ENCODE measurements around the gene BMPR1A.
"Not testable (repeated sequence)": the region's sequence is repeated elsewhere in the genome, so short reads cannot be mapped to it uniquely, and the experiment has no call there.

BMPR1A gene

DNA sequence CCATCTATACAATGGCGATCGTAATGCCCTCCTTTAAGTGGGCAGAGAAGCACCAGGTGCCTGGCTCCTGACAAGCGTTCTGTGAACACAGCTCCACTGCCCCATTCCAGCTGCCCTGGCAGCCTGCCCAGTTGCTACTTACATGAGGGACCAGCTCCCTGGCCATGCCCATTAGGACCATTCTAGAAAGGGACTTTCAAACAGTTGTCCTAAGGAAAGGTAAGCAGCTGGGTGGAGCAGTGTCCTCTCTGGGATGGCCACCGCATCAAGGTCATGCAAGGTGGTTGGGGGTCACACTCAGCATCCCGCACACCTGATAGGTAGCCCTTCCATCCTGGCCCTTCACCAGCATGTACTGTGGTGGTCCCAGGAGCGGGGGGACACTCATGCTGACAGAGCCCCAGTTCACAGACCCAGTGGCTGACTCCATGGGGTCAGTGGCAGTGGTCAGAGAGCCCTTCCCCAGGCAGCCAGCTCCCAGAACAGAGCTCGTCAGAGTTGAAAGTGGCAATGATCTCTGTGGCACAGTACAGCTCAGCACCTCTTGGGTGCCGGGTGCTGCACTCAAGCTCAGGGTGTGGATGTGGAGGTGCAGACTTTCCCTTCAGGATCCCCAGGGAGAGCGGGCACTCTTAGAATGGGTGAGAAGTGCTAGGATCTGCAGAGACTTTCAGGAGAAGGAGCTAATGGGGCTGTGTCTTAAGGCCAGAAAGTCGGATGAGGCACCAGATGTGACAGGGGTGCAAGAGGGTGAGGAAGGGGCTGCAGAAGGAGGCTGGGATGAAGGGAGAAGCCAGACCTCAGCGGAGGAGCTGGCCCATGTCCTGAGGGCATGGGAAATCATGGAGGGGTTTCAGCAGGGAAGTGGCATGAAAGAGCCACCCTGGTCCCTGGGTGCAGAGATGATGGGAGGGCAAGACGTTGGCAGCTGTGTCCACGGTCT is 190.1 kb downstream of the BMPR1A start:
- Histone ChIP-seq H3K4me2 (ENCODE audit: low read length) (peak overlapping the region; percentile 48), H2AFZ (ENCODE audit: low read depth, low read length) (no peak overlapping the region)
- TF ChIP-seq, protein P1, sequence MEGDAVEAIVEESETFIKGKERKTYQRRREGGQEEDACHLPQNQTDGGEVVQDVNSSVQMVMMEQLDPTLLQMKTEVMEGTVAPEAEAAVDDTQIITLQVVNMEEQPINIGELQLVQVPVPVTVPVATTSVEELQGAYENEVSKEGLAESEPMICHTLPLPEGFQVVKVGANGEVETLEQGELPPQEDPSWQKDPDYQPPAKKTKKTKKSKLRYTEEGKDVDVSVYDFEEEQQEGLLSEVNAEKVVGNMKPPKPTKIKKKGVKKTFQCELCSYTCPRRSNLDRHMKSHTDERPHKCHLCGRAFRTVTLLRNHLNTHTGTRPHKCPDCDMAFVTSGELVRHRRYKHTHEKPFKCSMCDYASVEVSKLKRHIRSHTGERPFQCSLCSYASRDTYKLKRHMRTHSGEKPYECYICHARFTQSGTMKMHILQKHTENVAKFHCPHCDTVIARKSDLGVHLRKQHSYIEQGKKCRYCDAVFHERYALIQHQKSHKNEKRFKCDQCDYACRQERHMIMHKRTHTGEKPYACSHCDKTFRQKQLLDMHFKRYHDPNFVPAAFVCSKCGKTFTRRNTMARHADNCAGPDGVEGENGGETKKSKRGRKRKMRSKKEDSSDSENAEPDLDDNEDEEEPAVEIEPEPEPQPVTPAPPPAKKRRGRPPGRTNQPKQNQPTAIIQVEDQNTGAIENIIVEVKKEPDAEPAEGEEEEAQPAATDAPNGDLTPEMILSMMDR (IDR thresholded peaks at IDR 0.05; ENCODE audit: low read depth, low read length) = no peak
- no peak for TF ChIP-seq EZH2phosphoT487 (IDR thresholded peaks at IDR 0.05; ENCODE audit: low read depth)

DNA sequence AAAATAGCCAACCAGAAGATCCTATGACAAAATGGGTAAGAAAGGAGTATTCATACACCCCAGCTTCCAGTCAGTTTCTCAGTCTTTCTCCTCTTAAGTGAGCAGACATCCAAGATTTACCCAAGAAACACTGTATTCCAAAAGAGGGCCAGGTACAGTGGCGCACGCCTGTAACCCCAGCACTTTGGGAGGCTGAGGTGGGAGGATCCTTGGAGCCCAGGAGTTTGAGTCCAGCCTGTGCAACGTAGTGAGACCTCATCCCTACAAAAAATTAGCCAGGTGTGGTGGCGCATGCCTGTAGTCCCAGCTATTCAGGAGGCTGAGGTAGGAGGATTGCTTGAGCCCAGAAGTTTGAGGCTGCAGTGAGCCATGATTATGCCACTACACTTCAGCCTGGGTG is 191.4 kb downstream of the BMPR1A start:
- H3K4me3 ChIP-seq (ENCODE audit: low read length); H2AFZ ChIP-seq (ENCODE audit: low read depth, low read length); H3K4me2 ChIP-seq (ENCODE audit: low read length); H3K79me2 ChIP-seq (ENCODE audit: low read length); H3K9ac ChIP-seq (ENCODE audit: low read length); H3K36me3 ChIP-seq (replicated peaks; ENCODE audit: low read depth, low read length); H4K20me1 ChIP-seq (ENCODE audit: insufficient read depth, low read length); H3K27me3 ChIP-seq (ENCODE audit: low read depth, low read length); H3K9me3 ChIP-seq (ENCODE audit: insufficient read depth, low read length); H3K27ac ChIP-seq (ENCODE audit: low read length): not testable (repeated sequence)
- H3K4me1 ChIP-seq (ENCODE audit: low read length) = peaks cover 16% of the 10 kb centered on the region

More for the DNA sequence above, 190.1 kb downstream of the BMPR1A start:
- Histone ChIP-seq H3K4me1 (ENCODE audit: low read length) (peaks cover 16% of the 10 kb centered on the region), H3K79me2 (ENCODE audit: low read length) (no peaks in the 10 kb centered on the region), H3K27ac (ENCODE audit: low read length) (no peak overlapping the region), H3K9ac (ENCODE audit: low read length) (no peak overlapping the region; the same call in 1 of the 2 replicates), H3K27me3 (ENCODE audit: low read depth, low read length) (no peaks in the 10 kb centered on the region), H3K9me3 (ENCODE audit: insufficient read depth, low read length) (no peaks in the 10 kb centered on the region), H3K4me3 (ENCODE audit: low read length) (peak overlapping the region; percentile 45; the same call in 1 of the 2 replicates), H4K20me1 (ENCODE audit: insufficient read depth, low read length) (no peaks in the 10 kb centered on the region), H3K36me3 (replicated peaks; ENCODE audit: low read depth, low read length) (no peaks in the 10 kb centered on the region)

DNA sequence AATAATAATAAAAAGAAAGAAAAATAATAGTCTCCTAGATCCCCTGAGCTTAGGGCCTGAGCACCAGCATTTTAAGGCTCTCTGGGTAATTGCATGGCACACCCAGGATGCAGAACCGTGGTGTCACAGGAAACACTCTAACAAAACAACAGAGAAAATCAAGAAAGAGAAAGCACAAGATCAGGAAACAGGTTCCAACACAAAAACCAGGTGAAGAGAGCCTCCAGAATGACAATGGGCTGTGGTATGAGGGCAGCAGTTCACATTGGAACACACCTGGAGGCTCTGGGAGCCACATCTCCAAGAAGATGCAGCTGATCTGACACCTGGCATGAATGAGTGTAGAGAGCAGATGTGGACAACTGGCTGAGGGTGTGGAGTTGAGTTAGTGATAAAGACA is 193.9 kb downstream of the BMPR1A start:
- H2AFZ ChIP-seq (ENCODE audit: low read depth, low read length) = no peak overlapping the region
- H3K27ac ChIP-seq (ENCODE audit: low read length) = no peak overlapping the region
- TF ChIP-seq EZH2phosphoT487 (IDR thresholded peaks at IDR 0.05; ENCODE audit: low read depth) = no peak
- TF ChIP-seq, protein P1 (IDR thresholded peaks at IDR 0.05; ENCODE audit: low read depth, low read length) = no peak
- no peaks in the 10 kb centered on the region for H3K36me3 ChIP-seq (replicated peaks; ENCODE audit: low read depth, low read length)
- peaks cover 12% of the 10 kb centered on the region for H3K4me1 ChIP-seq (ENCODE audit: low read length)
- H3K9me3 ChIP-seq (ENCODE audit: insufficient read depth, low read length) = no peaks in the 10 kb centered on the region
- no peak overlapping the region for H3K4me2 ChIP-seq (ENCODE audit: low read length)
- H3K27me3 ChIP-seq (ENCODE audit: low read depth, low read length) = no peaks in the 10 kb centered on the region
- H3K4me3 ChIP-seq (ENCODE audit: low read length) = no peak overlapping the region
- no peak overlapping the region for H3K9ac ChIP-seq (ENCODE audit: low read length)
- H3K79me2 ChIP-seq (ENCODE audit: low read length) = no peaks in the 10 kb centered on the region
- H4K20me1 ChIP-seq (ENCODE audit: insufficient read depth, low read length) = no peaks in the 10 kb centered on the region

DNA sequence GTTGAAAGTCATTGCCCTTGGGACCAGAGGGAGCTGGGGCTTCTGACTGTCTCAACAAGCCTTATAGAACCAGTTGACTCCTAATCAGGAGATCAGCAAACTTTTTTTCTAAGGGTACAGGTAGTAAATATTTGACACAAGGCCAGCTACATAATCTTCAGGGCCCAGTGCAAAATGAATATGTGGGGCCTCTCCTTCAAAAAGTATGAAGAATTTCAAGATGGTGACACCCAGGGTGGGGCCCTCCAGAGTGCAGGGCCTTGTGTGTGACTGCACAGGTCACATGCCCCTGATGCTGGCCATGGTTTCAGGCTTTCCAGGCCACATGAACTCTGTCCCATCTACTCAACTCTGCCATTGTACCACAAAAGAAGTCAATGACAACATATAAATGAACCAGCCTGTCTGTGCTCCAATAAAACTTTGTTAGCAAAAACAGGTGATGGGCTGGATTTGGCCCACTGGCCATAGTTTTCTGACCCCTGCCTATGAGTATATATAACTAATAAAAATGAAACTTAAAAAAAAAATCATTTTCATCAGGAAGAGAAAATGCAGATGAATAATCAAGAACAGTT is 194.9 kb downstream of the BMPR1A start:
- no peak overlapping the region for H3K4me2 ChIP-seq (ENCODE audit: low read length)
- no peak overlapping the region for H3K27ac ChIP-seq (ENCODE audit: low read length)
- H3K27me3 ChIP-seq (ENCODE audit: low read depth, low read length) = no peaks in the 10 kb centered on the region
- no peak overlapping the region for H3K9ac ChIP-seq (ENCODE audit: low read length)
- peaks cover 3% of the 10 kb centered on the region for H3K4me1 ChIP-seq (ENCODE audit: low read length)
- H3K4me3 ChIP-seq (ENCODE audit: low read length) = no peak overlapping the region
- no peaks in the 10 kb centered on the region for H3K36me3 ChIP-seq (replicated peaks; ENCODE audit: low read depth, low read length)
- no peaks in the 10 kb centered on the region for H3K79me2 ChIP-seq (ENCODE audit: low read length)
- H2AFZ ChIP-seq (ENCODE audit: low read depth, low read length) = no peak overlapping the region
- TF ChIP-seq, protein P1 (IDR thresholded peaks at IDR 0.05; ENCODE audit: low read depth, low read length) = no peak
- no peak for TF ChIP-seq EZH2phosphoT487 (IDR thresholded peaks at IDR 0.05; ENCODE audit: low read depth)
- no peaks in the 10 kb centered on the region for H3K9me3 ChIP-seq (ENCODE audit: insufficient read depth, low read length)
- H4K20me1 ChIP-seq (ENCODE audit: insufficient read depth, low read length) = no peaks in the 10 kb centered on the region

Measured in OCI-LY3 (cell line).